DMS 273 (cell line): ENCODE results near the gene ZER1.
"Not testable (repeated sequence)": the region's sequence is repeated elsewhere in the genome, so short reads cannot be mapped to it uniquely, and the experiment has no call there.

Source experiments
- DNase-seq: peaks from one replicate; lab custom pipeline; 2025; ENCODE audit not compliant: unreplicated experiment; lab: John Stamatoyannopoulos, UW

The ZER1 gene

GRCh38 chr9:128696923-128697707, 74.6 kb downstream of the ZER1 start:
- DNase-seq: no peak

GRCh38 chr9:128694344-128694743, 77.4 kb downstream of the ZER1 start:
- DNase-seq: no peak

- DNase-seq: not testable (repeated sequence)
These were observed 78.0 kb downstream of the ZER1 start for GRCh38 chr9:128693738-128694137.

- no peak for DNase-seq
These were observed 81.1 kb downstream of the ZER1 start for GRCh38 chr9:128690684-128691034.

- peak; percentile 70 for DNase-seq
These were observed 81.7 kb downstream of the ZER1 start for GRCh38 chr9:128689820-128690683.

GRCh38 chr9:128689293-128689774, 82.4 kb downstream of the ZER1 start:
- DNase-seq: no peak

GRCh38 chr9:128688501-128689292, 83.0 kb downstream of the ZER1 start, which contains the start of gene SET:
Gene SET (plus strand): TSS chr9:128689222. CDS start chr9:128689583, 361 bp downstream.
- peak; percentile 98 for DNase-seq

GRCh38 chr9:128687453-128687852, 84.3 kb downstream of the ZER1 start:
- DNase-seq: no peak

GRCh38 chr9:128685636-128686489, 85.9 kb downstream of the ZER1 start:
- no peak for DNase-seq

GRCh38 chr9:128684325-128685199, 87.2 kb downstream of the ZER1 start:
- DNase-seq: no peak

GRCh38 chr9:128684065-128684324, 87.7 kb downstream of the ZER1 start:
- DNase-seq: no peak

- no peak for DNase-seq
These were observed 88.2 kb downstream of the ZER1 start for GRCh38 chr9:128683340-128684064.
